Endothelial cell of coronary artery (primary cell): ENCODE data around the gene CDIP1. TPM values are rescaled to one million over a fixed set of nuclear protein-coding genes. Genes with fewer than 3 reads are reported as not detected.

Source experiments
- total RNA-seq: library from RNA; depleted of rRNA; stranded (reverse); fragments of >200 nt; gene quantifications from 2 replicates; pipeline ENCODE4 v1.2.3, GENCODE V29; 2014

The CDIP1 gene
- 11.2 and 11.8 TPM in 2 replicates for total RNA-seq

DNA sequence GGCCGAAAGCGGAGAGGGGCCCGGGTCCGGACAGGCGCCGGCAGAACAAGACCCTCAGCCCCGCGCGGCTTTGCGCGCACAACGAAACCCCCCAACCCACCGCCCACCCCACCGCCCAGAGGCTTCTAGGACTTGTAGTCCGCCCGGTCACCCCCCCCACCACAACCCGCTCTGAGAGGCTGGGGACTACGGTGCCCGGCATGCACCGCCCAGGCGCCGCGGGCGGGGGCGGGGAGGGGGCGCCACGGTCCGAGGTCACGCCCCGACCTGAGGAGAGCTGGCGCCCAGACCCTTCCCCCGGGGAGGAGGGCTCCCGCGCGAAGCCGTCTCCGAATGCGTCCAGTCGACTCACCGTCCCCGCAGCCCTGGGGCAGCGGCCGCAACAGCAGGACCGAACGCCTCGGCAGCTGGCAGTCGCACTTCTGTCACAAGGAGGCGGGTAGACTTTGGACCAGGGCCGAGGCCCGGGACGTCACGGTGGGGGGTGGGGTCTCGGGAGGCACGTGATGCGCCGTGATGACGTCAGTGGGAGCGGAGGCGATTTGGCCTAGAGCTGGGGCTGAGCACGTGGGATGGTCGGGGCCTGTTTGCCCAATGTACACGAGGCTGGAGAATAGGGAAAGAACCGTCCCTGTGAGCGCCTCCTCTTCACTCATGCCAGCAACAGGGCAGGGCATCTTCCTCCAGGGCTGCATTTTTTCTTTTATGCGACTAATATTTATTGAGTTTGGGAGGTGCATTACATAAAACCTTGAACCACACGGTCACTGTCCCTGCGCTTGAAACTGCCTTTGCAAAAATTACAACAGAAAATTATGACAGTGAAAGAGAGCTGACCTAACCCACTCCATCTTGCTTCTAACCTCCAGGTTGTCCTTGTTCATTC, at the start of gene CDIP1:
Gene CDIP1, minus strand, starts transcription at position 424 of the 886 bp plus-strand sequence. CDS start 24,643 bp downstream, outside the sequence.

GRCh38 chr16:4556112-4556511, 17.5 kb upstream of the CDIP1 start, which contains the start of gene C16orf96:
TSS of gene C16orf96 (plus strand) at chr16:4556340. CDS start at chr16:4556490, 150 bp downstream.

DNA sequence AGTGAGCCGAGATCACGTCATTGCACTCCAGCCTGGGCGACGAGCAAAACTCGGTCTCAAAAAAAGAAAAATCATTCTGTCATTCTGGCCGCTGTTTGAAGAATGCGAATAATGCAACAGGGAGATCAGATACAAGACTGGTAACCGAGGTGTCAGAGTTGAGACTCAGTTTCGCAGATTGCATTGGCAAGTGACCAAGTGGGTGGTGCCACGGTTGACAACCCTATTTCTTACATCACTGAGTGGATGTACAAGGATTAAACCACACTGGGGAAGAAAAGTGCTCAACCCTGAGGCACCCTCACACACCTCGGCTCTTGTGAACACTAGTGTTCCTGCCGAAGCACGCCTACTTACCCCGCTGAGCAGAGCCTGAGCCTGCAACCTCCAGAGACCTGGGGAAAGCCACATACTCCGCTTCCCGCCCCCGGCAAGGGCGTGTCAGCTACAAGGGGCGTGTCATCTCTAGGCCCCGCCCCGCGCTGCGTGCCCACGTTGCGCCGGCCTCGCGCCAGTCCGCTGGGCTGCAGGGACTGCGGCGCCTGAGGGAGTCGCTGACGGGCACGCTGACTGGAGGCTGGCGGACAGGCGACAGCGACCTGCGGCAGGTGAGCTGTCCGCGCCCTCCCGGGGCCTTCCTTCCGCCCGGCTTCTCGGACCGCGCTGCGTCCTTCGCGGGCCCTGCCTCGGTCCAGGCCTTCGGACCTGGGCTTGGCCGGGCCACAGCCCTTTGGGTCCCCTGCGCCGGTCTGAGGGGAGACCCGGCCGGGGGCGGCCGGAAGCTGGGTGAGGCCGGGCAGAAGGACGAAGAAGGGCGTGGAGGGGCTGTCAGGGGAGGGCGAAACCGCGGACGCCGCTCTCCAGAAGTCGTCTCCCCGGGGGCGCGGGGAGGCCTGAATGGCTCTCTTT, 62.4 kb downstream of the CDIP1 start, which contains the start of gene HMOX2:
Gene HMOX2, plus strand, starts transcription at position 519 of the 909 bp plus-strand sequence. CDS start 29,127 bp downstream, outside the sequence.

GRCh38 chr16:4474192-4474961, 64.2 kb downstream of the CDIP1 start, which contains the start of gene NMRAL1:
TSS of gene NMRAL1 (minus strand) at chr16:4474625. CDS start at chr16:4474132, 493 bp downstream.

Other genes with a start within 250 kb of the CDIP1 start
- gene GLIS2, start 222.7 kb downstream of the CDIP1 start, total RNA-seq, result 0.99 and 1.8 TPM in 2 replicates
- gene PAM16, start 187.5 kb downstream of the CDIP1 start, total RNA-seq, result 31.5 and 34.1 TPM in 2 replicates
- 0.18 and 4.0 TPM in 2 replicates for gene VASN, start 166.9 kb downstream of the CDIP1 start, total RNA-seq
- 38.2 and 40.3 TPM in 2 replicates for gene CORO7, start 122.2 kb downstream of the CDIP1 start, total RNA-seq
- gene DNAJA3, start 112.9 kb downstream of the CDIP1 start, total RNA-seq, result 43.5 and 53.1 TPM in 2 replicates
- 64.6 and 69.6 TPM in 2 replicates for gene NMRAL1, start 64.1 kb downstream of the CDIP1 start, total RNA-seq
- gene HMOX2, start 62.4 kb downstream of the CDIP1 start, total RNA-seq, result 113 and 193 TPM in 2 replicates
- gene C16orf96, start 17.6 kb upstream of the CDIP1 start, total RNA-seq, result not detected in 2 replicates
- gene UBALD1, start 76.1 kb upstream of the CDIP1 start, total RNA-seq, result 3.9 and 4.9 TPM in 2 replicates
- 17.9 and 24.5 TPM in 2 replicates for gene MGRN1, start 86.1 kb upstream of the CDIP1 start, total RNA-seq
- gene NUDT16L1, start 154.8 kb upstream of the CDIP1 start, total RNA-seq, result 26.0 and 31.7 TPM in 2 replicates
- 14.8 and 23.0 TPM in 2 replicates for gene ANKS3, start 195.5 kb upstream of the CDIP1 start, total RNA-seq
- gene DNAAF8, start 195.8 kb upstream of the CDIP1 start, total RNA-seq, result 0.45 and 0.56 TPM in 2 replicates
- gene ZNF500, start 228.4 kb upstream of the CDIP1 start, total RNA-seq, result 4.7 and 7.1 TPM in 2 replicates
- gene SEPTIN12, start 249.6 kb upstream of the CDIP1 start, total RNA-seq, result not detected in 2 replicates